ENCODE data around the gene KRTAP3-2.

DNA sequence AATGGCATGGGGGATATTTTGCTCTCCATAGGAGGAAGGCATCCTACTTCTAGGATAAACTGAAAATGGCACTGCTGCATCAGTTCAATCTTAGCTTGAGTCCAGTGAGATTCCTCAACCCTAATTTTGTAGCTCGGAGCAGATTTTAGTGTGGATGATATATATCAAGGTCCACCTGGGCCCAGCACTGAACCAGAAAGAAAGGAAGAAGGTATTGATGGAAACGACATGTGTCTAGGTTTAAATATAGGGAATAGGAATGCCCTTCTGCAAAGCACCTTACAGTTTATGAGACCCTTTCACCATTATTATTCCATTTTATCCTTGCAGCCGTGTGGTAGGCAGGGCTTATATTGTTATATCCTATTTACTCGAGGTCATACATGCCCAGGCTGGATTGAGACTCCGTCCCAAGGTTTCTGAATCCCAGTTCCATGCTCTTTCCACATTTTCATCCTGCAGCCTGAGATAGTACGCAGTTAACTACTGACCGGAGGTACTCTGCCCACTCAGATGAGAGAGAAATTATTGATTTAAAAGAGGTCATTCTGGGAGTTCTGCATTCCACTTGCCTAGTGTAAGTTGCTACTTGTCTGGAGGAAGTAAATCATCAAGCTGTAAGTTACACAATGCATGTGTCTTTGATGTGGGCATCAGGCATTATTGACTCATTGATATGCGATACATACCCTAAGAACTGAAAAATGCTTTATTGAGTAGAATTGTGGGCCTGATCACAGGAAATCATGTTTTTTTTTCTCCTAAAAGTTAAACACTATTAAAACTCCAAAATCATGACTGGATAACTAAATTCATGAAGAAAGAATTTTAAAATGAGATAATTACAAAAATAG, 43.1 kb downstream of the KRTAP3-2 start:
- TF ChIP-seq CTCF (conservative IDR thresholded peaks at IDR 0.05; ENCODE audit: low read length), result no peak
- no peak for TF ChIP-seq EZH2phosphoT487 (IDR thresholded peaks at IDR 0.05; ENCODE audit: borderline replicate concordance, low read depth, low read length)

Data from OCI-LY7 (cell line).